Mesodermal cell (in vitro differentiated cells): Measurements from ENCODE around the gene USP24.

Source experiments
- H3K27ac ChIP-seq: 2 replicates; pipeline ENCODE4 v1.7.0; 2013; ENCODE audit warnings: mild to moderate bottlenecking, low read depth, low read length, moderate library complexity; ENCODE audit not compliant: severe bottlenecking
- H3K36me3 ChIP-seq: 2 replicates; pipeline ENCODE4 v1.7.1; 2013; ENCODE audit warnings: mild to moderate bottlenecking, low read length, moderate library complexity; ENCODE audit not compliant: control insufficient read depth, insufficient read depth
- H3K4me1 ChIP-seq: one replicate; pipeline ENCODE4 v1.7.1; 2013; ENCODE audit warnings: mild to moderate bottlenecking, low read length; ENCODE audit not compliant: insufficient read depth, control insufficient read depth, poor library complexity, severe bottlenecking
- H3K4me3 ChIP-seq: 2 replicates; pipeline ENCODE4 v1.7.0; 2013; ENCODE audit warnings: low read length, control low read depth, mild to moderate bottlenecking; ENCODE audit not compliant: insufficient read depth, poor library complexity, severe bottlenecking; ENCODE audit errors: extremely low read depth
- H3K9me3 ChIP-seq: 2 replicates; pipeline ENCODE4 v1.7.1; 2013; ENCODE audit warnings: mild to moderate bottlenecking, low read length, moderate library complexity; ENCODE audit not compliant: control insufficient read depth
- WGBS, 2 experiments: methylation state at CpG; one replicate each; pipeline ENCODE4 v1.1.5; 2013; ENCODE audit warnings: missing lambda C conversion rate in 2 of 2; ENCODE audit not compliant: insufficient coverage in 2 of 2; 5-methylcytosine and 5-hydroxymethylcytosine counted together

Gene USP24

GRCh38 chr1:55140546-55140983 is 74.6 kb downstream of the USP24 start:
- peaks cover 72% of the 10 kb centered on the region for H3K36me3 ChIP-seq
- WGBS, 2 experiments: 80% methylated on average over 1 of the region's 3 CpGs; no CpG with 5 or more reads in 1 of the 2 experiments

GRCh38 chr1:55140137-55140536 is 75.0 kb downstream of the USP24 start:
- Histone ChIP-seq H3K4me1 (no peaks in the 10 kb centered on the region), H3K4me3 (no peak overlapping the region), H3K36me3 (peaks cover 71% of the 10 kb centered on the region), H3K27ac (no peak overlapping the region), H3K9me3 (no peaks in the 10 kb centered on the region)
- WGBS, 2 experiments: no CpG with 5 or more reads among the region's 2 CpGs

More at GRCh38 chr1:55140546-55140983, 74.6 kb downstream of the USP24 start:
- no peaks in the 10 kb centered on the region for H3K4me1 ChIP-seq
- H3K27ac ChIP-seq: no peak overlapping the region
- no peaks in the 10 kb centered on the region for H3K9me3 ChIP-seq
- no peak overlapping the region for H3K4me3 ChIP-seq

- H3K27ac ChIP-seq: no peak overlapping the region
- H3K4me3 ChIP-seq: no peak overlapping the region
- H3K36me3 ChIP-seq: peaks cover 72% of the 10 kb centered on the region
- no peaks in the 10 kb centered on the region for H3K4me1 ChIP-seq
- no CpG with 5 or more reads among the region's 2 CpGs for WGBS, 2 experiments
- no peaks in the 10 kb centered on the region for H3K9me3 ChIP-seq
Observed at GRCh38 chr1:55138823-55139222, 76.3 kb downstream of the USP24 start.

GRCh38 chr1:55134152-55134808 is 80.9 kb downstream of the USP24 start:
- Histone ChIP-seq H3K9me3 (no peaks in the 10 kb centered on the region), H3K4me3 (no peak overlapping the region), H3K36me3 (peaks cover 85% of the 10 kb centered on the region), H3K4me1 (peaks cover 7% of the 10 kb centered on the region), H3K27ac (no peak overlapping the region)
- WGBS, 2 experiments: no CpG with 5 or more reads among the region's 7 CpGs

DNA sequence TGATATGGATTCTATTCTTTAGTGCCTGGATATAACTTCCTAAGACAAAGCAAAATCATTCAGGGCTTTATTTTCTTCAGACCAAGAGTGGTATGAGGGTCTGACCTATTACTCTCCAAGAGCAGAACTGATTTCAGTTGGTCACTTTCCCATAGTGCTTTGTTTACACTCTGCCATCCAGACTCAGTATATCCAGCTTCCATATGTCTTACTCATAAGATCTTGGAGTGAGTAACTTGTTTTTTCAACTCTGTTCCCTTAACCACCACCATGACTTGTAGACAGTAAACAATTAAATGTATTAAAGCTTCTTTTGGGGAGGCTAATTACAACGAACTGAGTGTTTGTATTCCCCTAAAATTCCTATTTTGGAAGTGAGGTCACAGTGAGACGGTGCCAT is 83.4 kb downstream of the USP24 start:
- WGBS, 2 experiments: 100% methylated on average over 1 of the region's 2 CpGs; no CpG with 5 or more reads in 1 of the 2 experiments
- Histone ChIP-seq H3K9me3 (no peaks in the 10 kb centered on the region), H3K27ac (no peak overlapping the region), H3K4me3 (no peak overlapping the region), H3K36me3 (peaks cover 77% of the 10 kb centered on the region), H3K4me1 (peaks cover 7% of the 10 kb centered on the region)

DNA sequence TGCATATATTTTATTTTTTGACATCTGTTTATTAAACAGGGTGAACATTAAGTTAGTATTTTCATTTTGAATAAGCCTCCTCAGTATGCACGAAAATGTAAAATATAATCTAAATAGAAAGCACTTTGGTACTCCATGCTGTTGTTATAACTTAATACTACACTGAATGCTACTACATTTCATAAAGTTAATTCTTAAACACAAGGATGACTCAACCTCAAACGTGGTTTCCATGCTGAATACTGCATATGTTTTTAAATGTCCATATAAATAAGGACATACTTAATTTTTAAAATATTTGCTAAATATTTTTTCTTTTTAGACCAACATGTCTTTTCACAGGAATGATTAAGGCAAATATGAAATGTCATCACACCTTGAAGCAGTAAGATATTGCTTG is 83.9 kb downstream of the USP24 start:
- no peak overlapping the region for H3K4me3 ChIP-seq
- peaks cover 7% of the 10 kb centered on the region for H3K4me1 ChIP-seq
- WGBS, 2 experiments: no CpG with 5 or more reads among the region's 2 CpGs
- no peaks in the 10 kb centered on the region for H3K9me3 ChIP-seq
- peaks cover 77% of the 10 kb centered on the region for H3K36me3 ChIP-seq
- H3K27ac ChIP-seq: no peak overlapping the region

DNA sequence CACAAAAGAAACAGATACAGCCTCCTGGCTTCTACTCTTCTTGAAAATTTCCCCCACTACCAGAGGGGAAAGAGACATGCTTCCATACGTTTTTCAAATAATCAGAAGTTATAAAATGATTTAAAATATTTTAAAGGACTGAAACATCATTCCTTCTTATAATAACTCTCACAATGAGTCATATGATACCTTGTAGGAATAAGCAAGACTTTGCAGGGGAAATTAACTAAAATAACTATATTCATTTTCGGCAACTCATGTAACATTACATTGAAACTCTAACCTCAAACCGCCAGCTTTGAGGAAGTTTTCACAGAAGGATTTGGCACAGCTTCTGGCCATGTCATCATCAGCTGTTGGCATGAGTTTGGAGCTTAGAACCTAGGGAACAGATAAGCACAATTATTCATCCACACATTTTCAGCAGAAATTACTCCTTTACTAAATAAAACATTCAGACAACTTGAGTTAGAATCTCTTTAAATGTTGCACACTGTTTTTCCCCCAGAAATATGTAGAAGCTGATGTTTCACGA is 85.9 kb downstream of the USP24 start:
- no peak overlapping the region for H3K27ac ChIP-seq
- H3K36me3 ChIP-seq: peaks cover 84% of the 10 kb centered on the region
- no peak overlapping the region for H3K4me3 ChIP-seq
- WGBS, 2 experiments: 100% methylated on average over 1 of the region's 4 CpGs
- peaks cover 7% of the 10 kb centered on the region for H3K4me1 ChIP-seq
- no peaks in the 10 kb centered on the region for H3K9me3 ChIP-seq

GRCh38 chr1:55128418-55128995 is 86.7 kb downstream of the USP24 start:
- Histone ChIP-seq H3K4me3 (no peak overlapping the region), H3K36me3 (peaks cover 84% of the 10 kb centered on the region)

GRCh38 chr1:55127827-55128343 is 87.3 kb downstream of the USP24 start:
- Histone ChIP-seq H3K36me3 (peaks cover 86% of the 10 kb centered on the region), H3K27ac (peak overlapping the region; percentile 8), H3K4me3 (no peak overlapping the region), H3K9me3 (no peaks in the 10 kb centered on the region), H3K4me1 (peaks cover 7% of the 10 kb centered on the region)
- 84 to 95% methylated on average over 3 of the region's 3 CpGs for WGBS, 2 experiments

More at GRCh38 chr1:55128418-55128995, 86.7 kb downstream of the USP24 start:
- Histone ChIP-seq H3K9me3 (no peaks in the 10 kb centered on the region), H3K4me1 (peaks cover 7% of the 10 kb centered on the region), H3K27ac (peak overlapping the region; percentile 8)
- 90 to 100% methylated on average over 3 to 4 of the region's 7 CpGs for WGBS, 2 experiments

GRCh38 chr1:55124470-55124869 is 90.7 kb downstream of the USP24 start:
- H3K27ac ChIP-seq: no peak overlapping the region
- peaks cover 90% of the 10 kb centered on the region for H3K36me3 ChIP-seq
- no peak overlapping the region for H3K4me3 ChIP-seq
- no peaks in the 10 kb centered on the region for H3K9me3 ChIP-seq
- no peaks in the 10 kb centered on the region for H3K4me1 ChIP-seq
- WGBS, 2 experiments: 92 to 100% methylated on average over 3 to 4 of the region's 5 CpGs

- Histone ChIP-seq H3K27ac (no peak overlapping the region), H3K4me3 (no peak overlapping the region), H3K4me1 (no peaks in the 10 kb centered on the region), H3K9me3 (no peaks in the 10 kb centered on the region), H3K36me3 (peaks cover 92% of the 10 kb centered on the region)
- WGBS, 2 experiments: 95 to 97% methylated on average over 5 of the region's 5 CpGs
Observed at GRCh38 chr1:55120538-55120937, 94.6 kb downstream of the USP24 start.
